SH-SY5Y (cell line): ENCODE data around the gene NSD2.

Experiments
- GATA2 ChIP-seq: IDR thresholded peaks from 2 replicates; pipeline ENCODE4 v1.6.1; 2011; ENCODE audit warnings: mild to moderate bottlenecking, low read depth, low read length
- GATA3 ChIP-seq: IDR thresholded peaks from 2 replicates; pipeline ENCODE4 v1.6.1; 2011; ENCODE audit warnings: low read depth, mild to moderate bottlenecking, low read length, moderate library complexity

NSD2 gene

DNA sequence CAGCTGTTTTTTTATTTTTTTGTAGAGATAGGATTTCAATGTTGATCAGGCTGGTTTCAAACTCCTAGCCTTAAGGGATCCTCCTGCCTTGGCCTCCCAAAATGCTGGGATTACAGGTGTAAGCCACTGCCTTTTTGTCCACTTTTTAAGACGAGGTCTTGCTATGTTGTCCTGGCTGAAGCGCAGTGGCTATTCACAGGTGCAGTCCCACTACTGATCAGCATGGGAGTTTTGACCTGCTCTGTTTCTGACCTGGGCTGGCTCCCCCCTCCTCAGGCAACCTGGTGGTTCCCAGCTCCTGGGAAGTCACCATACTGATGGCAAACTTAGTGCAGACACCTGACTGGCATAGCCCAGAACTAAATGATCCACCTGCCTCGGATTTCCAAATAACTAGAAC lies 2.3 kb upstream of the NSD2 start:
- no peak for TF ChIP-seq GATA2
- TF ChIP-seq GATA3: no peak

DNA sequence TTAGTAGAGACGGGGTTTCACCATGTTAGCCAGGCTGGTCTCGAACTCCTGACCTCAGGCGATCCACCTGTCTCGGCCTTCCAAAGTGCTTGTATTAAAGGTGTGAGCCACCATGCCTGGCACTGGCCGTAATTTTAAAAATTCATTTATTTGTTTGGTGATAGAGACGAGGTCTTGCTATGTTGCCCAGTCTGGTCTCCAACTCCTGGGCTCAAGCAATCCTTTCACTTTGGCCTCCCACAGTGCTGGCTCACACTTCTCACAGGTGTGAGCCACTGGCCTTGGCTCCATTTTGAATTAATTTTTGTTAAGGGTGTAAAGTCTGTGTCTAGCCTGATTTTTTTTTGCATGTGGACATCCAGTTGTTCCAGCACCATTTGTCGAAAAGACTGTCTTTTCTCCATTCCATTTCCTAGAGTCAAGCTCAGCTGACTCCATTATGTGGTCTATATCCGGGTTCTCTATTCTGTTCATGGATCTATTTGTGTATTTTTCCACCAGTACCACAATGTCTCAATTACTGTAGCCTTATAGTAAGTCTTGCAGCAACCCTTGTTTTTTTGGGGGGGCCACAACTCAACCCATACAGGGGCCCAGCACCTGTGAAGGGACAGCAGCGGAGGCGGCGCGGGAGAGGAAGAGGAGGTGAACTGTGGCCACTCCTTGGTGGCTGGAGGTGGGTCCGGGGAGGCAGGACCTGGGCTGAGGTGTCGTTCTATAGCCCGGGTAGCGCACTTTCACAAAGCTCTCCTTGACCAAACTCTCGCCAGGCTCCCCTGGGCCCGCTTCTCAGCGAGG lies 1.5 kb upstream of the NSD2 start:
- TF ChIP-seq GATA3 (no peak), GATA2 (no peak)

DNA sequence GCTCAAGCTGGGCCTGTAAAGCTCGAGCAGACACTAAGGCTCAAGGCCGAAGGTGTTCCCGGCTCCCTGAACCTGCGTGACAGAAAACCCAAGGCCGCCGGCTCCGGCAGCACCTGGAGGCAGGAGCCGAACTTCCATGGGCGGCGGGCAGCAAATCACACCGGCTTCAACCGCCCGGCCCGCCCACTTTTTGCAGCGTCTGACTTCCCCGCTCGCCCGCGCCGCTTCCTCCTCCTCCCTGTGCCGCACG lies 940 bp upstream of the NSD2 start:
- no peak for TF ChIP-seq GATA2
- TF ChIP-seq GATA3: no peak

GRCh38 chr4:1871471-1872021 lies 353 bp downstream of the NSD2 start:
- no peak for TF ChIP-seq GATA3
- TF ChIP-seq GATA2: no peak

DNA sequence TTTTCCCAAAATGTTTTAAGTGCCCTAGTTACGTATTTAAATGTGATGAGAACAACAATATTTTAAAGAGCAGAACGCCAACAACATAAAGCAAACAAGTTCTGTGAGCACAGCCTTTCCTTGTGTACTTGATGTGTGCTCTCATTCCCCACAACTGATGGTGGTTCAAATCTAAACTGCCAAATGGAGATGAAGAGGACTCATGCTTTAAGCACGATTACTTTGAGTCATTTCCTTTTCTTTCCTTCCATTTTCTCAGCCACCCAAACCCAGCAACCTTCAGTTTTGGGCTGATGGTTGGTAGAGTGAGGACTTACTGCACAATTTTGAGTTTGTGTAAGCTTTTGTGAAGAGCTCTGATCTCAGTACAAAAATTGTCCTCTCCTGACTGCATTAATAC lies 1.7 kb downstream of the NSD2 start:
- no peak for TF ChIP-seq GATA2
- no peak for TF ChIP-seq GATA3

- TF ChIP-seq GATA3 (no peak), GATA2 (no peak)
Observed at GRCh38 chr4:1873291-1873690, 2.1 kb downstream of the NSD2 start.

GRCh38 chr4:1873776-1874175 lies 2.6 kb downstream of the NSD2 start:
- TF ChIP-seq GATA2 (no peak), GATA3 (no peak)

DNA sequence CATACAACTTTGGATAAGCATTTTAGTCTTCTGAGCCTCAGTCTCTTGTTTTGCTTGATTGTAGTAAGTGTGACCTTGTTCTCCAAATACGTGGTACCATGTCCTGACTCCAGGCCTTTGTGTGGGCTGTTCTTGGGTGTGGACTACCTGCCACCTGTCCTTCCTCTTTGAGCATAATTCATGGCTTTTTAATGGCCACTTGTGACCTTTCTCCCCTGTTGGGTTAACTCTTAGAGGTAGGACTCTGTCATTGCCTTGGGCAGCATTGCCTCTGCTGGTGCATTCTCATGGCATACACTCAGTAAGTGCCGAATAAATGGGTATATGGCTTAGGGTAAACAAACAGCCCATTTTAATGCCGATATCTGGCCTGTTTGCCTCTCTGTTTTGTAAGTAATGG lies 3.0 kb downstream of the NSD2 start:
- TF ChIP-seq GATA2 (no peak), GATA3 (no peak)

DNA sequence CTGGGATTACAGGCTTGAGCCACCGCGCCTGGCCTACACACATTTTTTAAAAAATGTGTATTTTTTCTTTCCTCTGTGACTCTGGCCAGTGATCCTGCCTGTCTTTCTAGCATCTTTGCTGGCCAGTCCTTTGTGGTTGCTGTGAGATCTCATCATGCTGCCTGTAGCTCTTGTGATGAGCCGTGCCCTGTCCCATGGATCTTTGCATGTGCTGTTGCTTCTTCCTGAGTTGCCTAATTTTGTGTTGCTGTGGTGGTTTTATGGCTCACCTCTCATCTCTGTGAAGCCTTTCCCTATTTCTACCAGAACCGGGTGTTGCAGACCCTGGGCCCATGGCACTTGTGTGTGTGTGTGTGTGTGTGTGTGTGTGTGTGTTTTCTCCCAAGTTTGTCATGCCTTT lies 8.3 kb downstream of the NSD2 start:
- TF ChIP-seq GATA2 (no peak), GATA3 (no peak)

DNA sequence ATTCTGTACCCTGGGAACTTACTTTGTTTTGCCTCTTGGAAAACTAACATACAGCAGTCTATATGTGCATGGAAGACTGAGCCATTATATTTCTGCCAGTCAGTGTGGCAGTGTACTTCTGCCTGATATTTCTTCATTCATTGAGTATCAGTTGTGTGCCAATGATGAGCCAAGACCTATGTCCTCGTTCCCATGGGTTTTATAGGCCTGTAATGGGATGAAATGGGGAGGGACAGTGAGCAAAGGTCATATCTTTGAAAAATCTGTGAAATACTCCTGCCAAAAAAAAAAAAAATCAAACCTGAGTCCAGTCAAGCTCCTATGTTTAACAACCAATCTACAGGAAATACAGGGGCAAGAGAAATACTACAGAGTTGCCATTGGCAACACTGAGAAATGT lies 9.1 kb downstream of the NSD2 start:
- TF ChIP-seq GATA2 (no peak), GATA3 (no peak)

DNA sequence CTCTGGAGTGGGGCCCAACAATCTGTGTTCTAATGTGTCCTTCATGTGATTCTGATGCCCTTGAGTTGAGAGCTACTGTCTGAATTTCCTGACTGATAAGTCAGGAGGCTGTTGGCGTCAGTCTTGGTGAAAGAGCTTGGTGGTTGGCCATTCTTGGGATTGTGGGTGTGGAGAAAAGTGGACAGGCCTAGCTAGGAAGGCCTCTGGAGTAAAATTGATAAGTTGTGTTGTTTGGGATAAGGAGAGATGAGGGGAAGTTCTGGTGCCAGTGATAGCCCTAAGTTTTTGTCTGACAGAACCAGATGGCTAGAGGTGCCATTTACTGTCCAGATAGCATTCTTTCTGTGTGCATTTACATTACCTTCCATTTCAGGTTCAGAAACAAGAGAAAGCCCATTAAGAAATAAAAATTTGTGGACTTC lies 11.7 kb downstream of the NSD2 start:
- TF ChIP-seq GATA2: no peak
- no peak for TF ChIP-seq GATA3

DNA sequence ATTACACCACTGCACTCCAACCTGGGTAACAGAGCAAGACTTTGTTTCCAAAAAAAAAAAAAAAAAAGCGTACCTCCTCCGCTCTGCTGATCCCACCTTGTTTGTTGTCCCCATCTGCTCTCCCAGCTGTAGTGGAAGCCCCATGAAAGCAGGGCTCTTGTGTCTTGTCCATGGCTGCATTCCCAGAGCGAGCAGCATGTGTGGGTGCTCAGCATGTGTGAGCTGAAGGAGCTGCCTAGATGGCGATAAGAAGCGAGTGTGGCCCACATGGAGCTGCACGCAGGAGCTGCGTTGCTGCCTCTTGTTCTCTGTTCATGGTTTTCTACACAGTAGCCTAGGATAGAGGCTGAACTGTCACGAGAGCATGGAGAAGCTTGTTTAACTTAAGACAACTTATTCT lies 12.4 kb downstream of the NSD2 start:
- TF ChIP-seq GATA2 (no peak), GATA3 (no peak)

DNA sequence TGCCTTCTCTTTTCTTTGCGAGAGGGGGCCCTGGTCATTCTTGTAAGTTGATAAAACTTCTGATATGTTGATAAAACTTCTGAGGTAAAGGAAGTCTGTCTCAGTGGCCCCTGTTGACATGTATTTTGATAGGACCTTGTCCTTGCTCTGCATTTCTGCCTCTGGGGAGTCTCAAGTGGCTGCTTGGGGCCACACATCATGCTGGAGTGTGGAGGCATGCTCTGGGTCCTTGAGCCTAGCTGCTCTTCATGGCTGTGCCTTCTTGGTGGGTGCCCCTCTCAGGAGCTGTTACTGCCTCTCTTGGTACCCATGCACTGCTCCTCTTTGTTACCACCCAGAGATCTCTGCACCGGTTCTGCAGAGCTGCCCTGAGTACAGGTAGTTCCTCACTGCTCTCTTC lies 14.2 kb downstream of the NSD2 start:
- TF ChIP-seq GATA3 (no peak), GATA2 (no peak)

DNA sequence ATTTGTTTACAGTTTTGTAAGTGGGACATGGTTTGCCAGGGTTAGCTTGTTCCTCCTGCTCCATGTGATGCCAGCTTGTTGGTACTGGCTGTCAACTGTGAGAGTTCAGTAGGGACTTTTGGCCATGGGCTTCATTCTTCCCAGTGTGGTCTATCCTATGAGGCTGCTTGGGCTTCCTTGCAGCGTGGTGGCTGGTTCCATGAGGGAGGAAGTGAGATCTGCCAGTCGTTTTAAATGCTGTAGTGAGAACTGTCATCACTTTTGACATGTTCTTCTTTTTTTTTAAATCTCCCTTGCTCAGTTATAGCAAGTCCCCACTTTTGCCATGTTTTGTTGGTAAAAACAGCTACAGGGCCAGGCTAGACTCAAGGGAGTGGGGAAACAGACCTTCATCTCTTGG lies 15.9 kb downstream of the NSD2 start:
- no peak for TF ChIP-seq GATA2
- TF ChIP-seq GATA3: no peak

DNA sequence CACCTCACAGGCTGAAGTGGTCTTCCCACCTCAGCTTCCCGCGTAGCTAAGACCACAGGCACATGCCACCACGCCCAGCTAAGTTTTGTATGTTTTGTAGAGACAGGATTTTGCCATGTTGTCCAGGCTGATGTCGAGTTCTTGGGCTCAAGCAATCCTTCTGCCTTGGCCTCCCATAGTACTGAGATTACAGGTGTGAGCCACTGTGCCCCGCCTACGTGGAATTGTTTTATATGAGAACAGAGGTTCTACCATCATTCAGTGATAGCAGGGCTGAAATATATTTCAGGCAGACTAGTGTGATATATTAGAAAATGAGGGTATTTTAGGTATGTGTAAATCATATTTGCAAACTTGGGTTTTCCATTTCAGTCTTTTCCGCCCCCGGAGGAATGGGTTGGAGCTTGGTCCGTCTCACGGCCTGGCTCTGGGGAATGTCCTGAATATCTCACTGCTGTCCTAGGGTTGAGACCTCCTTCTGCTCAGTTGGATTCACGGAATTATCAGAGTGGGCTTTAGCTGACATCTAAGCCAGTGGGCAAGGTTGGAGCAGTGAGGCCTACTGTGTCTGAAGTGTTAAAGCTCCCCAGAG lies 19.9 kb downstream of the NSD2 start:
- TF ChIP-seq GATA2 (no peak), GATA3 (no peak)
